SK-N-MC (cell line): ENCODE data around the gene PERM1.

Experiments used
- EZH2 ChIP-seq: fragments of 200-600 bp; sonication (generic); IDR thresholded peaks from one replicate; pipeline ENCODE4 v1.6.1; 2017; ENCODE audit warnings: antibody characterized with exemption
- POLR2AphosphoS5 ChIP-seq: IDR thresholded peaks from 2 replicates; pipeline ENCODE4 v1.6.1; 2012; ENCODE audit warnings: mild to moderate bottlenecking, low read depth, low read length, borderline replicate concordance

GRCh38 chr1:936348-937264 is 45.3 kb downstream of the PERM1 start:
- TF ChIP-seq EZH2 (no peak), POLR2AphosphoS5 (0 out of 2 replicates have a peak, but pooled peaks have one; percentile 2)
